Lower leg skin (tissue), 4 donors: ENCODE measurements around the gene RABL6. TPM values are rescaled to one million over a fixed set of nuclear protein-coding genes. Genes with fewer than 3 reads are reported as not detected.

Source experiments
- DNase-seq, 2 donors: peaks; one replicate each; pipeline ENCODE4 v3.0.0-alpha.2; 2019; ENCODE audit warnings: low spot score in 2 of 2
- H3K4me3 ChIP-seq: fragments of 200-600 bp; sonication (generic); 2 replicates; pipeline ENCODE4 v1.5.1; 2017; ENCODE audit warnings: mild to moderate bottlenecking, low read depth; ENCODE audit not compliant: poor library complexity, severe bottlenecking
- CTCF ChIP-seq, 3 donors: fragments of 450-650 bp; IDR thresholded peaks; one replicate each; pipeline ENCODE4 v1.5.1; 2016; ENCODE audit warnings: antibody characterized with exemption in 3 of 3, mild to moderate bottlenecking in 3 of 3, moderate library complexity in 2 of 3
- POLR2A ChIP-seq, 2 donors: fragments of 450-650 bp; IDR thresholded peaks; one replicate each; pipeline ENCODE4 v1.6.1; 2016 to 2017; ENCODE audit warnings: antibody characterized with exemption in 2 of 2, mild to moderate bottlenecking in 1 of 2, moderate library complexity in 1 of 2
- WGBS, 2 donors: methylation state at CpG; one replicate each; pipeline ENCODE4 v1.1.5; 2018; 5-methylcytosine and 5-hydroxymethylcytosine counted together
- intact Hi-C: fragments of 100-400 bp; cut with DNase I; formaldehyde crosslinking; loops from one replicate; pipeline ENCODE4 v1.15.0; 2023; ENCODE audit warnings: low total_unique reads
- total RNA-seq, 4 donors: library from RNA; depleted of rRNA; stranded (reverse); fragments of >200 nt; gene quantifications; one replicate each; pipeline ENCODE4 v1.1.0, GENCODE V29; 2016

Gene RABL6
- total RNA-seq, 4 donors from 2014 or later: 47.8 to 75.1 (median 55.5) TPM

- DNase-seq: peak in 1 of 2 donors; percentile 11
- WGBS, 2 donors: 94 to 96% methylated on average over 10 to 16 of the region's 22 CpGs
- no peak overlapping the region for H3K4me3 ChIP-seq
- intact Hi-C loops: no loop called here
- TF ChIP-seq POLR2A (IDR thresholded peaks at IDR 0.05) (no peak), CTCF (IDR thresholded peaks at IDR 0.05) (no peak)
Observed at GRCh38 chr9:136860933-136861873, 53.5 kb downstream of the RABL6 start.

GRCh38 chr9:136861874-136862457 lies 54.2 kb downstream of the RABL6 start:
- TF ChIP-seq POLR2A (IDR thresholded peaks at IDR 0.05): no peak
- no peak for TF ChIP-seq CTCF (IDR thresholded peaks at IDR 0.05)
- H3K4me3 ChIP-seq: no peak overlapping the region
- intact Hi-C loops: no loop called here
- WGBS, 2 donors: 87 to 89% methylated on average over 26 of the region's 26 CpGs
- DNase-seq: no peak

GRCh38 chr9:136862849-136863622 lies 55.3 kb downstream of the RABL6 start:
- intact Hi-C loops: no loop called here
- no peak for TF ChIP-seq CTCF (IDR thresholded peaks at IDR 0.05)
- no peak for TF ChIP-seq POLR2A (IDR thresholded peaks at IDR 0.05)
- DNase-seq: no peak
- no peak overlapping the region for H3K4me3 ChIP-seq
- 90 to 93% methylated on average over 31 of the region's 31 CpGs for WGBS, 2 donors

- TF ChIP-seq CTCF (IDR thresholded peaks at IDR 0.05) (no peak), POLR2A (IDR thresholded peaks at IDR 0.05) (no peak)
- no peak overlapping the region for H3K4me3 ChIP-seq
- 86 to 91% methylated on average over 12 of the region's 12 CpGs for WGBS, 2 donors
- DNase-seq: no peak
- intact Hi-C loops: no loop called here
Observed at GRCh38 chr9:136863623-136864273, 56.0 kb downstream of the RABL6 start.

- DNase-seq: peak in 1 of 2 donors; percentile 85
- intact Hi-C loops: no loop called here
- 61 to 63% methylated on average over 11 of the region's 11 CpGs for WGBS, 2 donors
- peak overlapping the region; percentile 90 for H3K4me3 ChIP-seq
- no peak for TF ChIP-seq POLR2A (IDR thresholded peaks at IDR 0.05)
- TF ChIP-seq CTCF (IDR thresholded peaks at IDR 0.05): no peak
Observed at GRCh38 chr9:136865041-136865767, 57.5 kb downstream of the RABL6 start.
